ENCODE measurements around the gene RAB17.
"Not testable (repeated sequence)": the region's sequence is repeated elsewhere in the genome, so short reads cannot be mapped to it uniquely, and the experiment has no call there.

Gene RAB17

DNA sequence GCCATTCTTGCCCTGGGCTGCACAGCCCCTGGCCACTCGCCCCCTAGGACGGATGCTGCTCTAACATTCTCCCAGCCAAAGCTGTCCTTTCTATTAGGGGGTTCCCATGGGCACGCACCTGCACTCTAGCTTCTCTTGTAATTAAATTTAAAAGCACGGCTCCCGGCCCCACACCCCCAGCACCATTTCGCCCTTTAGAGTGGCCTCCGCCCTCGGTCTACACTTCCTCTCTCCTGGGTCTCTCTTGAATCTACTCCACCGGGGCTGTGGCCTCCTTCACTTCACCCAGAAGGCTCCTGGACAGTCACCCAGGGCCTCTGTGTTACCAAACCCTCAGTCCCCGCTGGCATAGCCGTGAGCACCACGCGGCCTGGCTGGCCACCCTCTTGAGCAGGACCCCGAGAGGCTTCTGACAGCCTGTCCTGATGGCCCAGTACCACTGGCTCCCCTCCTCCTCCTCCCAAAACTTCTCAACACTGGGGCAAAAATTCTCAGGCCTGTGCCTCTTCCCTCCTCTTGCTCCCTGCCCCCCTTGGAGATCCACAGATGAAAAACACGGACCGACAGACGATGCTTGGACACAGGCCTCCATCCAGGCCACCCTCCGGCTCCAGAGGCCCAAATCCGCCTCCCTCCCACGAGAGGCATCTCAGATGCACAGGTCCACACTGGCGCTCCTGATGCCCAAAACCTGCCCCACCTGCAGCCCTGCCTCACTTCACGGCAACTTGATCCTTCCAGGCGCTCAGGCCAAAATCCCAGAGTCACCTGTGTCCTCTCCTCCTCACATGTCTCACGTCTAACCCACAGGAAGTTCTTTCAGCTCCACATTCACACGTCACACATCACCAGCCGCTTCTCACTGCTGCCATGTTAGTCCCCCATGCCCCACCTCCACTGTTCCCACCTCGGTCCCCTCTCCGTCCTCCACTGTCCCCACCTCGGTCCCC, 6.9 kb upstream of the RAB17 start:
- H3K4me3 ChIP-seq (ENCODE audit: low read depth, low read length): no peak overlapping the region
- no peak overlapping the region for H2AFZ ChIP-seq (ENCODE audit: low read length, unreplicated experiment)
- H3K79me2 ChIP-seq (ENCODE audit: control insufficient read depth, insufficient read depth, low read length, unreplicated experiment): no peaks in the 10 kb centered on the region
- peaks cover 11% of the 10 kb centered on the region for H3K4me1 ChIP-seq (ENCODE audit: control insufficient read depth, insufficient read depth, low read length, unreplicated experiment)
- no peak overlapping the region for H3K27ac ChIP-seq (ENCODE audit: low read depth, low read length)
- no peaks in the 10 kb centered on the region for H3K36me3 ChIP-seq (ENCODE audit: insufficient read depth, low read length)
- H3K27me3 ChIP-seq (ENCODE audit: insufficient read depth, low read length): no peaks in the 10 kb centered on the region

DNA sequence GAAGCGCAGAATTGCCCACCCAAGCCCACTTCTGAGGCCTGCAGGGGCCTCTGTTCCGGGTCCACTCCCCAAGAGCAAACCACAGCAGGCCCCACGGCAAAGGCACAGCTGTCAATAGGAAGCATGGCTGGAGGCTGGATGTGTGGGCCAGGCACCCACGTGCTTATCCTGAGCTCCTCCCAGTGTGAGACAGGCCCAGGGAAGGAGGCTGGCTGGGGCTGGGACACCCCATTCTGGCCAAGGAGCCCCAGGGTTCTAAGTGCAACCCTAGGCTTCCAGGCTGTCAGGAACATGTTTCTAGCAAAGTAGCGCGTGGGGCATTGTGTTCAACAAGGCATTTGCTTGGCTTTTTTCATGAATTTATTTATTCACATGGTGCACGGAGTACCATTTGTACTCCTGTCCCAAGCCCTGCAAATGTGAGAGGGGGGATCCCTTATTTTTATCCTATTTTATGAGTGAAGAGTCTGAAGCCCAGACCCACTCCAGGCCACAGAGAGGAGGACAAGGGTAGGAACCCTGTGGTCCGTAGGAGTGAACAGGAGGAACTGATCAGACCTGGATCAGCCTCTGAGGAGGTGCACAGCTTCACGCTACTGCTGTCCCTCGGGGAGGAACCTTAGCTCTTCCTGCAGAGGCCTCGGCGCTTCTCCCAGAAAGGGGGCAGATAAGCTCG, 6.1 kb upstream of the RAB17 start:
- H3K4me3 ChIP-seq (ENCODE audit: low read depth, low read length): no peak overlapping the region
- H3K4me1 ChIP-seq (ENCODE audit: control insufficient read depth, insufficient read depth, low read length, unreplicated experiment): peaks cover 11% of the 10 kb centered on the region
- no peak overlapping the region for H3K27ac ChIP-seq (ENCODE audit: low read depth, low read length)
- H3K36me3 ChIP-seq (ENCODE audit: insufficient read depth, low read length): no peaks in the 10 kb centered on the region
- H2AFZ ChIP-seq (ENCODE audit: low read length, unreplicated experiment): no peak overlapping the region
- no peaks in the 10 kb centered on the region for H3K79me2 ChIP-seq (ENCODE audit: control insufficient read depth, insufficient read depth, low read length, unreplicated experiment)
- no peaks in the 10 kb centered on the region for H3K27me3 ChIP-seq (ENCODE audit: insufficient read depth, low read length)

DNA sequence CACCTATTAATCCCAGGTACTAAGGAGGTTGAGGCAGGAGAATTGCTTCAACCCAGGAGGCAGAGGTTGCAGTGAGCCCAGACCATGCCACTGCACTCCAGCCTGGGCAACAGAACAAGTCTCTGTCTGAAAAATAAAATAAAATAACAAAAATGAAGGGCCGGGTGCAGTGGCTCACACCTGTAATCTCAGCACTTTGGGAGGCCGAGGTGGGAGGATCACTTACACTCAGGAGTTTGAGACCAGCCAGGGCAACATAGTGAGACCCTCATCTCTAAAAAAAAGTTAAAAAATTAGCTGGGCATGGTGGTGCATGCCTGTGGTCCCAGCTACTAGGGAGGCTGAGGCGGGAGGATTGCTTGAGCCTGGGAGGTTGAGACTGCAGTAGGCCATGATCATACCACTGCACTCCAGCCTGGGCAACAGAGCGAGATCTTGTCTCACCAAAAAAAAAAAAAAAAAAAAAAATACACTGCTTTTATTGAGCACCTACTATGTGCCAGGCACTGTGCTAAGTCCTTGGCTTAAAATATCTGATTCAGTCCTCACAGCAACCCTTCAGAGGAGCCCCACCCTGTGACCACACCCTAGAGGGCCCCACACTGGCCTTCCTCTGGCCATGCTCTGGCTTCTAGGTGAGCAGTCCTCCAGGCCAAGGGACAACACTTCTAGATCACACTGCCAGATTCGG, 5.4 kb upstream of the RAB17 start:
- not testable (repeated sequence) for H3K79me2 ChIP-seq (ENCODE audit: control insufficient read depth, insufficient read depth, low read length, unreplicated experiment); H3K4me3 ChIP-seq (ENCODE audit: low read depth, low read length); H3K27me3 ChIP-seq (ENCODE audit: insufficient read depth, low read length); H2AFZ ChIP-seq (ENCODE audit: low read length, unreplicated experiment); H3K36me3 ChIP-seq (ENCODE audit: insufficient read depth, low read length); H3K27ac ChIP-seq (ENCODE audit: low read depth, low read length)
- H3K4me1 ChIP-seq (ENCODE audit: control insufficient read depth, insufficient read depth, low read length, unreplicated experiment): peaks cover 12% of the 10 kb centered on the region

DNA sequence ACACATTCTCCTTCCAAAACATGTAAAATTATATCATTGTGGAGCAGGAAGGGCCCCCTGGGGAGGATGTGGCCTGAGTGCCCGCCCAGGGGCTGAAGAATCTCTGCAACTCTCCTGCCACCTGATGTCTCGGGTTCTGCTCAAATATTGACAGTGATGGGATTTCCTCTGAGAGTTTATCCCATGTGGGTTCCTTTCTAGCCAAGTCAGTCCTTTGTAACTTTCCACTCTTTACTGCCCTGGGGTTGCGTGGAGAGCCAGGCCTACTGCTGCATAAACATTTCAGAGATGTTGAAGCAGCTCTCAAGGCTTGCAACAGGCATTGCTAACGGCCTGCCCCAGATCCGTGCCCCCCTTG, 4.0 kb upstream of the RAB17 start:
- Histone ChIP-seq H3K27ac (ENCODE audit: low read depth, low read length) (no peak overlapping the region), H3K4me3 (ENCODE audit: low read depth, low read length) (no peak overlapping the region), H3K4me1 (ENCODE audit: control insufficient read depth, insufficient read depth, low read length, unreplicated experiment) (peaks cover 10% of the 10 kb centered on the region), H3K27me3 (ENCODE audit: insufficient read depth, low read length) (no peaks in the 10 kb centered on the region), H3K36me3 (ENCODE audit: insufficient read depth, low read length) (no peaks in the 10 kb centered on the region), H3K79me2 (ENCODE audit: control insufficient read depth, insufficient read depth, low read length, unreplicated experiment) (no peaks in the 10 kb centered on the region), H2AFZ (ENCODE audit: low read length, unreplicated experiment) (no peak overlapping the region)

DNA sequence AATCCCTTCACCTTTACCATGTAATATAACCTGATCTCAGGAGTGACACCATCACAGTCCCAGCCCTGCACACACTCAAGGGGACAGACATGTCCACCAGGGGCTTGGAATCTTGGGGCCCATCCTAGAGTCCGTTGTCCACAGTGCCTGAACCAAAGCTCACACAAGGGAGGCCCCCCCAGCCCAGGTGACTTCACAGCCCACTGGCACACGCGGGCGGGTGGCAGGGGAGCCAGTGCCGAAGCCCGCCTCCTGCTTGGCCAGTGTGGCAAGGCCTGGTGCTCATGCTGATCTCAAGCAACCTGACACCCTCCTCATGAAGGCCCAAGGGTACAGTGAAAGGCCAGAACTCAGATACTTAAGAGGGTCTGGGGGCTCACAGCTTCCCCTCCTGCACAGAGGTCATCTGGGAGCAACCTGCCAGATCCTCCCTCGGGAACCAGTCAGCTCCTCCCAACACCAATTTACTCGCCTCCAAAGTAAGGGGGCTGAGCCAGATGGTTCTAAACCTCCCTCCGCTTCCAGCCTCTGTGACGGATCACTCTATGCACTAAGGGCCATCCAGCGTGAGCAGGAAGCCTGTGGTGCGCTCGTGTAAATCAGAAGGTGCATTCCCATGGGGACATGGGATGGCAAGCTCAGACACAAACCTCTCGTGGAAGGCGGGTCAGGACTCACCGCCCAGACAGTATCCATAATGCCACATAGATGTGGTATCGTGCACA, 3.2 kb upstream of the RAB17 start:
- Histone ChIP-seq H2AFZ (ENCODE audit: low read length, unreplicated experiment) (no peak overlapping the region), H3K27ac (ENCODE audit: low read depth, low read length) (no peak overlapping the region), H3K79me2 (ENCODE audit: control insufficient read depth, insufficient read depth, low read length, unreplicated experiment) (no peaks in the 10 kb centered on the region), H3K36me3 (ENCODE audit: insufficient read depth, low read length) (no peaks in the 10 kb centered on the region), H3K4me1 (ENCODE audit: control insufficient read depth, insufficient read depth, low read length, unreplicated experiment) (peaks cover 10% of the 10 kb centered on the region), H3K27me3 (ENCODE audit: insufficient read depth, low read length) (no peaks in the 10 kb centered on the region), H3K4me3 (ENCODE audit: low read depth, low read length) (no peak overlapping the region)

DNA sequence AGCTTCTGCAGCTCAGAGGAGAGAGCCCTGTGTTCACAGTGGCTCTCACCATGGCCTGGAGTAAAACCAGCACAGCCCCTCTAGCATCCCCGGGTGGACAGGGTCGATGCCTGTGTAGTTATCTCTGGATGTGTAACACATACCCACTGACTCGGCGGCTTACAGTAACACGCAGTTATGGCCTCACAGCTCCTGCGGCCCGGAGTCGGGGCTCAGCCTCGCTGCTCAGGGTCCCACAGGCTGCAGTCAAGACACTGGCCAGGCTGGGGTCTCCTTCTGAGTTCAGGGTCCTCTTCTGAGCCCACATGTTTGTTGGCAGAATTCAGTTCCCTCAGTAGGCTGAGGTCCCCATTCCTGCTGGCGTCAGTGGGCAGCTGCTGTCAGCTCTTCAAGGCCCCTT, 2.5 kb upstream of the RAB17 start:
- Histone ChIP-seq H3K27ac (ENCODE audit: low read depth, low read length) (no peak overlapping the region), H3K4me1 (ENCODE audit: control insufficient read depth, insufficient read depth, low read length, unreplicated experiment) (peaks cover 10% of the 10 kb centered on the region), H3K36me3 (ENCODE audit: insufficient read depth, low read length) (no peaks in the 10 kb centered on the region), H3K79me2 (ENCODE audit: control insufficient read depth, insufficient read depth, low read length, unreplicated experiment) (no peaks in the 10 kb centered on the region), H3K4me3 (ENCODE audit: low read depth, low read length) (no peak overlapping the region), H2AFZ (ENCODE audit: low read length, unreplicated experiment) (no peak overlapping the region), H3K27me3 (ENCODE audit: insufficient read depth, low read length) (no peaks in the 10 kb centered on the region)

DNA sequence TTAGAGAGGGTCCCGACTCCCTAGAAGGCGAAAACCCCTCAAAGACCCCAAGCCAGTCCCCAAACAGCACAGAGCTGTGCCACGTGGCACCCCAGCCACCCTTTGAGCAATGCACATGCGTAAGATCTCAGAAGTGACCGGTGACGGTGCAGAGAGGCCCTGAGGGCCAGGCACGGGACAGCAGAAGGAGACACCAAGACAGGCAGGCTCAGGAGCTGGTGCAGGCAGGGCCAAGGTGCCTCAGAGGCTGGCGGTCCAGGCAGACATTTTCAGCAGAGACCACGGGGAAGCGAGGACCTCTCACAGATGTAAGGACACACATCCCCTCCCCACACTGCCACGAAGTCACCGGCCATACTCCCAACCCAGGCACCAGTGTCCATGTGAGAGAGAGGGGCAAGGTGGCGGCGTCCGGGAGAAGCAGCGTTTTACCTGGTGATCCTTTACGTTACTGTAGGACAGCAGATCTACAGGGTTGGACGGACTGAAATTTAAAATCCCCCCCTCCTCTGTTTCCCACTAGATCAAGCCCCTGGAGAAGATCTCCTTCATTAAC, 2.0 kb upstream of the RAB17 start:
- no peak overlapping the region for H2AFZ ChIP-seq (ENCODE audit: low read length, unreplicated experiment)
- no peaks in the 10 kb centered on the region for H3K79me2 ChIP-seq (ENCODE audit: control insufficient read depth, insufficient read depth, low read length, unreplicated experiment)
- H3K4me1 ChIP-seq (ENCODE audit: control insufficient read depth, insufficient read depth, low read length, unreplicated experiment): peaks cover 10% of the 10 kb centered on the region
- no peaks in the 10 kb centered on the region for H3K36me3 ChIP-seq (ENCODE audit: insufficient read depth, low read length)
- no peaks in the 10 kb centered on the region for H3K27me3 ChIP-seq (ENCODE audit: insufficient read depth, low read length)
- H3K4me3 ChIP-seq (ENCODE audit: low read depth, low read length): no peak overlapping the region
- H3K27ac ChIP-seq (ENCODE audit: low read depth, low read length): no peak overlapping the region

DNA sequence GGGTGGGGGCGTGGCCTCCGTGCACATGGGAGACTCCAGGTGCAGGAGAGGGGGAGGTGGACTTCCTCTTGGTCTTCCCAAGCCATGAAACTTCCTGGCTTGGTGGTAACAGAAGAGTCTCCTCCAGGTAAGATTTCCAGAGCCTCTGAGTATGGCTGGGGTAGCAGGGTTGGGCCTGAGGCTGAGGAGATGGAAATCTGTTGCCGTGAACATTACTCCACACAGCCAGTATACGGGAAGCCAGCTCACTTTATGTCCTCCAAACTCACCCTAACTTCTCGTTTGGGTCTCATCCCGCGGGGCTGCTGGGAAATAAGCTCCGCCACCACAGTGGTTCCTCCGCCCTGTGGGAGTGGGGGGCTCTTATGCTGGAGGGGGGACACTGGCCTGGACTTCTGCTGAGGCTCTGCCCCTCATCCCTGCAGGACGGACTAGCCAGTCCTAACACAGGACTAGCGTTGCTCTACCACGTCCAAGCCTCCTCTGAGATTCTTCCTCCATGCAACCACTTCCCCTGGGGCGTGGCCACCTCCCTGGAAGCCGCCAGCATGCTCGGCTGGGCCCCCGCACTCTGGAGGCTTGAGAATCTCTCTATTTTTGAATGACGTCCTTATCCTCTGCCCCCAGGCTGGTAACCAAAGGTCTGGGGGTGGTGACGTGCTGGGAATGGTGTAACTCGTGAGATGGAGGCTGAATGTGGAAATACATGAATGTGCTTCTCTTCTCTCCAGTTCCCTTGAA, 777 bp upstream of the RAB17 start:
- H3K27ac ChIP-seq (ENCODE audit: low read depth, low read length): no peak overlapping the region
- no peaks in the 10 kb centered on the region for H3K79me2 ChIP-seq (ENCODE audit: control insufficient read depth, insufficient read depth, low read length, unreplicated experiment)
- no peak overlapping the region for H3K4me3 ChIP-seq (ENCODE audit: low read depth, low read length)
- no peaks in the 10 kb centered on the region for H3K36me3 ChIP-seq (ENCODE audit: insufficient read depth, low read length)
- H3K27me3 ChIP-seq (ENCODE audit: insufficient read depth, low read length): no peaks in the 10 kb centered on the region; the same call in 1 of the 2 replicates
- H2AFZ ChIP-seq (ENCODE audit: low read length, unreplicated experiment): no peak overlapping the region
- H3K4me1 ChIP-seq (ENCODE audit: control insufficient read depth, insufficient read depth, low read length, unreplicated experiment): peaks cover 10% of the 10 kb centered on the region

DNA sequence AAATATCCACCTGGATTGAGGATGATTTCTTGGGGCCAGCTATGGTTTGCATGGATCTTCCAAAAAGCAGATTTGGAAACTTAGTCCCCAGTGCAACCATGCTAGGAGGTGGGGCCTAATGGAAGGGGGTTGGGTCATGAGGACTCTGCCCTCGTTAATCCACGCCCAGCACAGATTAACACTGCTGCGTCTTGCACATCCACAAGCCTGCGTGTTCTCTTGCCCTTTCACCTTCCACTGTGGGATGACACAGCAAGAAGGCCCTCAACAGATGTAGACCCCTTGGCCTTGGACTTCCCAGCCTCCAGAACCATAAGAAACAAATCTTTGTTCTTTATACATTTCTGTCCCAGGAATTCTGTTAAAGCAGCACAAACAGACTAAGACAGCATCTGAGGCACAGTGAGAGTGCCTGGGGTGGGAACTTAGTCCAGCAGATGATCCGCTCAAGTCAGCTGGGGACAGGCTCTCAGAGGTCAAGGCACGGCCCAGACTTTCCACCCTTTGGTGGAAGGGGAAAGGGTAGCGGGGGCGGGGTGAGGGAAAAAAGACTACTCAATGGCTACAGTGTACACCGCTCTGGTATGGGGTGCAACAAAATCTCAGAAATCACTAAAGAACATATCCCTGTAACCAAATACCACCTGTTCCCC, 2.4 kb downstream of the RAB17 start:
- H3K79me2 ChIP-seq (ENCODE audit: control insufficient read depth, insufficient read depth, low read length, unreplicated experiment): no peaks in the 10 kb centered on the region
- no peaks in the 10 kb centered on the region for H3K36me3 ChIP-seq (ENCODE audit: insufficient read depth, low read length)
- H3K4me3 ChIP-seq (ENCODE audit: low read depth, low read length): no peak overlapping the region
- H3K27ac ChIP-seq (ENCODE audit: low read depth, low read length): no peak overlapping the region
- H3K27me3 ChIP-seq (ENCODE audit: insufficient read depth, low read length): no peaks in the 10 kb centered on the region; the same call in 1 of the 2 replicates
- peaks cover 10% of the 10 kb centered on the region for H3K4me1 ChIP-seq (ENCODE audit: control insufficient read depth, insufficient read depth, low read length, unreplicated experiment)
- H2AFZ ChIP-seq (ENCODE audit: low read length, unreplicated experiment): no peak overlapping the region
